ENCODE measurements around the gene MS4A4A. TPM values are rescaled to one million over a fixed set of nuclear protein-coding genes. Genes with fewer than 3 reads are reported as not detected.

MS4A4A gene
- total and polyA plus RNA-seq, 2 of the 8 experiments (the other 6 are each of a cell fraction or from before 2014, with no cell fraction given) = not detected

GRCh38 chr11:60339356-60339755 lies 58.9 kb downstream of the MS4A4A start (continued):
- TF ChIP-seq CHD7 (IDR thresholded peaks at IDR 0.05; ENCODE audit: insufficient replicate concordance, low read length) (no peak), ATF3 (IDR thresholded peaks at IDR 0.05; ENCODE audit: insufficient read depth, low read depth, low read length) (no peak), EP300 (IDR thresholded peaks at IDR 0.05; ENCODE audit: borderline replicate concordance in 1 of 2, low read depth in 2 of 2, low read length in 2 of 2) (no peak), ATF2 (IDR thresholded peaks at IDR 0.05; ENCODE audit: low read length) (no peak), JUN (IDR thresholded peaks at IDR 0.05; ENCODE audit: low read depth, low read length) (no peak), TAF1 (IDR thresholded peaks at IDR 0.05; ENCODE audit: low read depth, low read length) (no peak), KDM4A (IDR thresholded peaks at IDR 0.05; ENCODE audit: low read depth, low read length, severe bottlenecking) (no peak), TEAD4 (IDR thresholded peaks at IDR 0.05; ENCODE audit: low read depth, low read length) (no peak), NANOG (IDR thresholded peaks at IDR 0.05; ENCODE audit: insufficient read depth, low read depth, low read length, poor library complexity, severe bottlenecking) (no peak)
